K562 (cell line): ENCODE data around the gene SND1. TPM values are rescaled to one million over a fixed set of nuclear protein-coding genes. Genes with fewer than 3 reads are reported as not detected.

Experiments
- CLOCK ChIP-seq: fragments of 250-450 bp; sonication (Bioruptor Pico); IDR thresholded peaks from 2 replicates; pipeline ENCODE4 v1.4.0; 2020; ENCODE audit warnings: mild to moderate bottlenecking, moderate library complexity, borderline replicate concordance
- KLF1 ChIP-seq: fragments of 450-650 bp; IDR thresholded peaks from 2 replicates; pipeline ENCODE4 v1.6.1; 2016; ENCODE audit warnings: missing genetic modification characterization, missing compliant biosample characterization
- KLF16 ChIP-seq: IDR thresholded peaks from 2 replicates; pipeline ENCODE4 v1.6.1; 2016; ENCODE audit warnings: antibody characterized with exemption
- MGA ChIP-seq: fragments of 450-650 bp; IDR thresholded peaks from 2 replicates; pipeline ENCODE4 v1.6.1; 2016; ENCODE audit warnings: mild to moderate bottlenecking, moderate library complexity
- MLX ChIP-seq, 2 experiments: fragments of 450-650 bp in 1 of 2; sonication (generic) in 1 of 2; formaldehyde crosslinking; conservative IDR thresholded peaks; 2 replicates each; pipeline versions ENCODE4 v1.4.0 to v1.8.1; 2020 to 2022; ENCODE audit warnings: mild to moderate bottlenecking in 1 of 2, missing genetic modification reagents in 1 of 2
- MYBL2 ChIP-seq, 2 experiments: fragments of 450-650 bp in 1 of 2; sonication (generic) in 1 of 2; formaldehyde crosslinking in 1 of 2; IDR thresholded peaks; 2 replicates each; pipeline versions ENCODE4 v1.6.1 to v1.8.1; 2017 to 2022; ENCODE audit warnings: borderline replicate concordance in 1 of 2, inconsistent platforms in 1 of 2, low read depth in 1 of 2, mild to moderate bottlenecking in 1 of 2, missing genetic modification reagents in 1 of 2, moderate library complexity in 1 of 2
- NCOA6 ChIP-seq: fragments of 450-650 bp; IDR thresholded peaks from 2 replicates; pipeline ENCODE4 v1.6.1; 2017; ENCODE audit warnings: mild to moderate bottlenecking
- NR3C1 ChIP-seq: sonication (generic); formaldehyde crosslinking; IDR thresholded peaks from 2 replicates; pipeline ENCODE4 v1.8.1; 2022; ENCODE audit warnings: missing genetic modification reagents
- SRF ChIP-seq, 2 experiments: fragments of 250-450, 450-650 bp in 1 of 2; sonication (Bioruptor Pico) in 1 of 2; sonication (generic) in 1 of 2; formaldehyde crosslinking; IDR thresholded peaks; 2 replicates each; pipeline versions ENCODE4 v1.5.0 to v1.5.1; 2020 to 2022; ENCODE audit warnings: mild to moderate bottlenecking in 1 of 2, missing genetic modification reagents in 1 of 2
- ZC3H4 ChIP-seq: sonication (generic); formaldehyde crosslinking; IDR thresholded peaks from 2 replicates; pipeline ENCODE4 v1.9.0; 2021; ENCODE audit warnings: missing genetic modification reagents, borderline replicate concordance
- ZNF589 ChIP-seq: fragments of 200-800 bp; sonication (Bioruptor generic); IDR thresholded peaks from 2 replicates; pipeline ENCODE4 v1.6.1; 2016; ENCODE audit warnings: low read depth, missing genetic modification characterization, missing compliant biosample characterization
- ZNF76 ChIP-seq: fragments of 250-450 bp; sonication (Bioruptor Pico); IDR thresholded peaks from 2 replicates; pipeline ENCODE4 v1.4.0; 2020; ENCODE audit warnings: mild to moderate bottlenecking, moderate library complexity, borderline replicate concordance
- polyA plus RNA-seq, 8 experiments: library from polyadenylated mRNA; depleted of rRNA in 4 of 8; stranded (reverse) in 5 of 8; unstranded in 3 of 8; fragments of >200 nt; fragmentation: Nextera tagmentation in 2 of 8; fragmentation: Illumina TruSeq in 1 of 8; extraction: Ambion mirVana in 2 of 8; extraction: Trizol in 1 of 8; gene quantifications; 2 replicates each; pipeline versions ENCODE4 v1.2.1 to v1.2.3, GENCODE V29; 2011 to 2014; ENCODE audit warnings: inconsistent platforms in 1 of 8, missing spikeins in 1 of 8
- total RNA-seq, 7 experiments: library from RNA; depleted of rRNA in 6 of 7; stranded (reverse); fragments of >200 nt in 6 of 7; fragmentation: Illumina TruSeq in 2 of 7; extraction: Trizol in 2 of 7; gene quantifications; 2 replicates each; pipeline versions ENCODE4 v1.2.1 to v1.2.3, GENCODE V29; 2011 to 2021; ENCODE audit warnings: low replicate concordance in 1 of 7

The SND1 gene
- total and polyA plus RNA-seq, 9 of the 15 experiments (the other 6 are each of a cell fraction or from before 2014, with no cell fraction given), result 46.5 to 307 (median 191) TPM

- no peak for TF ChIP-seq CLOCK (CRISPR knock-in tag)
- TF ChIP-seq ZNF76 (CRISPR knock-in tag), result no peak
- no peak for TF ChIP-seq ZC3H4 (CRISPR knock-in tag)
- TF ChIP-seq MYBL2 (IDR thresholded peaks at IDR 0.05; ENCODE audit: low read depth), result no peak
- TF ChIP-seq MYBL2 (CRISPR knock-in tag; IDR thresholded peaks at IDR 0.05; ENCODE audit: borderline replicate concordance), result no peak
- no peak for TF ChIP-seq MGA
- no peak for TF ChIP-seq NR3C1
- TF ChIP-seq KLF1 (tag), result no peak
- TF ChIP-seq SRF (CRISPR knock-in tag; IDR thresholded peaks at IDR 0.05), result no peak
- peak; percentile 90 for TF ChIP-seq KLF16
- no peak for TF ChIP-seq NCOA6
- TF ChIP-seq ZNF589 (CRISPR knock-in tag), result peak; percentile 43; the same call in 1 of the 2 replicates
- TF ChIP-seq MLX (CRISPR knock-in tag; conservative IDR thresholded peaks at IDR 0.05), result no peak
These were observed 186.9 kb downstream of the SND1 start (continued) for GRCh38 chr7:127838816-127839415.
